ENCODE data around the gene FBXO21.

GRCh38 chr12:117141097-117141898 lies 49.0 kb downstream of the FBXO21 start:
- no peak for TF ChIP-seq CTCF (IDR thresholded peaks at IDR 0.05)
- no peak for TF ChIP-seq POLR2AphosphoS5 (IDR thresholded peaks at IDR 0.05; ENCODE audit: low read depth, low read length)
- TF ChIP-seq SIN3A (IDR thresholded peaks at IDR 0.05; ENCODE audit: borderline replicate concordance, insufficient read depth, low read depth, low read length): no peak
- TF ChIP-seq TCF7L2 (IDR thresholded peaks at IDR 0.05; ENCODE audit: low read depth, low read length): no peak
- no peak for TF ChIP-seq REST (IDR thresholded peaks at IDR 0.05; ENCODE audit: insufficient read depth in 1 of 2, low read depth in 2 of 2, low read length in 1 of 2)
